ENCODE data around the gene STAG3. TPM values are rescaled to one million over a fixed set of nuclear protein-coding genes. Genes with fewer than 3 reads are reported as not detected.
A peak's percentile ranks its signal among the peaks of the same experiment; 100 is the strongest.
"Not testable (repeated sequence)": the region's sequence is repeated elsewhere in the genome, so short reads cannot be mapped to it uniquely, and the experiment has no call there.

The STAG3 gene
- polyA plus RNA-seq, 1 donor from 2014 or later: 0.64 TPM

DNA sequence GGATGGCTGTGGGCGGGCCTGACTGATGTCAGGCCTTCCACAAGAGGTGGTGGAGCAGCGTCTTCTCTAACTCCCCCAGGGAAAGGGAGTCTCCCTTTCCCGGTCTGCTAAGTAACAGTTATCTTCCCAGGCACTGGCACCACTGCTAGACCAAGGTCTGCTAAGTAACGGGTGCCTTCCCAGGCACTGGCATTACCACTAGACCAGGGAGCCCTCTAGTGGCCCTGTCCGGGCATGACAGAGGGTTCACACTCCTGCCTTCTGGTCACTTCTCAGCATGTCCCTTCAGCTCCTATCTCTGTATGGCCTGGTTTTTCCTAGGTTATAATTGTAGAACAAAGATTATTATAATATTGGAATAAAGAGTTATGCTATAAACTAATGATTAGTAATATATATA is 40.2 kb downstream of the STAG3 start:
- not testable (repeated sequence) for H3F3A ChIP-seq (ENCODE audit: insufficient read depth, low read length, poor library complexity, severe bottlenecking); H3K9me2 ChIP-seq (ENCODE audit: insufficient read depth, low read length); H3K27me3 ChIP-seq (ENCODE audit: insufficient read depth, low read depth, low read length); H3K4me2 ChIP-seq (ENCODE audit: low read length); H3K27ac ChIP-seq (ENCODE audit: low read length); H3K79me2 ChIP-seq (replicated peaks; ENCODE audit: insufficient read depth, low read length); H3K4me3 ChIP-seq (ENCODE audit: low read length); H3K36me3 ChIP-seq (ENCODE audit: insufficient read depth, low read length); H4K20me1 ChIP-seq (ENCODE audit: insufficient read depth); H3K9me3 ChIP-seq (ENCODE audit: low read length); H3K9ac ChIP-seq (ENCODE audit: low read length); H2AFZ ChIP-seq (ENCODE audit: low read depth, low read length)
- TF ChIP-seq, protein P1, sequence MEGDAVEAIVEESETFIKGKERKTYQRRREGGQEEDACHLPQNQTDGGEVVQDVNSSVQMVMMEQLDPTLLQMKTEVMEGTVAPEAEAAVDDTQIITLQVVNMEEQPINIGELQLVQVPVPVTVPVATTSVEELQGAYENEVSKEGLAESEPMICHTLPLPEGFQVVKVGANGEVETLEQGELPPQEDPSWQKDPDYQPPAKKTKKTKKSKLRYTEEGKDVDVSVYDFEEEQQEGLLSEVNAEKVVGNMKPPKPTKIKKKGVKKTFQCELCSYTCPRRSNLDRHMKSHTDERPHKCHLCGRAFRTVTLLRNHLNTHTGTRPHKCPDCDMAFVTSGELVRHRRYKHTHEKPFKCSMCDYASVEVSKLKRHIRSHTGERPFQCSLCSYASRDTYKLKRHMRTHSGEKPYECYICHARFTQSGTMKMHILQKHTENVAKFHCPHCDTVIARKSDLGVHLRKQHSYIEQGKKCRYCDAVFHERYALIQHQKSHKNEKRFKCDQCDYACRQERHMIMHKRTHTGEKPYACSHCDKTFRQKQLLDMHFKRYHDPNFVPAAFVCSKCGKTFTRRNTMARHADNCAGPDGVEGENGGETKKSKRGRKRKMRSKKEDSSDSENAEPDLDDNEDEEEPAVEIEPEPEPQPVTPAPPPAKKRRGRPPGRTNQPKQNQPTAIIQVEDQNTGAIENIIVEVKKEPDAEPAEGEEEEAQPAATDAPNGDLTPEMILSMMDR (IDR thresholded peaks at IDR 0.05; ENCODE audit: poor library complexity, severe bottlenecking): peak; percentile 42

DNA sequence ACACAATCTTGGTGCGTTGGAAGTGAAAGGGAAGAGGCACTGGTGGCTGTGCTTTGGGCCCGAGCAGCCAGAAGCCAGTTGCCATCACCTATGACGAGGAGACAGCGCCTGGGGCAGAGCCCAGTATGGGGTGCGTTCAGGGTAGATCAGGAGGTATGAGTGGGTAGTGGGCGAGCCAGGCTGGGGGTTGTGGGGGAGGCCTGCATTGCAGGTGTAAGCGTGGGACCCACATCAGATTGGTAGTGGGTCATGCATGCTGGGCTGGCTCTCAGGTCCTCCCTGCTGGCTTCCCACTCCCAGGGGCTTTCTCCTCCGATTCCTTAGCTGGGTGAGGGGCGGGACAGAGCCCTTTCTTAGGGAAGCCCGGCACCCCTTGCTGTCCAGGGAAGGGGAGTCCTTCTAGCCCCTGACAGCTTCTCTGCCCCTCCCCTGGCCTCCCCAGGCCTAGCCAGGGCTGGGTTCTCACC is 41.6 kb downstream of the STAG3 start:
- Histone ChIP-seq H3K4me3 (ENCODE audit: low read length) (no peak overlapping the region), H4K20me1 (ENCODE audit: insufficient read depth) (no peaks in the 10 kb centered on the region), H3K9ac (ENCODE audit: low read length) (no peak overlapping the region), H2AFZ (ENCODE audit: low read depth, low read length) (no peak overlapping the region), H3K4me2 (ENCODE audit: low read length) (no peak overlapping the region), H3K9me3 (ENCODE audit: low read length) (no peaks in the 10 kb centered on the region), H3K36me3 (ENCODE audit: insufficient read depth, low read length) (no peaks in the 10 kb centered on the region), H3K27ac (ENCODE audit: low read length) (no peak overlapping the region), H3F3A (ENCODE audit: insufficient read depth, low read length, poor library complexity, severe bottlenecking) (no peaks in the 10 kb centered on the region), H3K9me2 (ENCODE audit: insufficient read depth, low read length) (no peaks in the 10 kb centered on the region), H3K79me2 (replicated peaks; ENCODE audit: insufficient read depth, low read length) (no peaks in the 10 kb centered on the region), H3K27me3 (ENCODE audit: insufficient read depth, low read depth, low read length) (no peaks in the 10 kb centered on the region)
- TF ChIP-seq, protein P2, sequence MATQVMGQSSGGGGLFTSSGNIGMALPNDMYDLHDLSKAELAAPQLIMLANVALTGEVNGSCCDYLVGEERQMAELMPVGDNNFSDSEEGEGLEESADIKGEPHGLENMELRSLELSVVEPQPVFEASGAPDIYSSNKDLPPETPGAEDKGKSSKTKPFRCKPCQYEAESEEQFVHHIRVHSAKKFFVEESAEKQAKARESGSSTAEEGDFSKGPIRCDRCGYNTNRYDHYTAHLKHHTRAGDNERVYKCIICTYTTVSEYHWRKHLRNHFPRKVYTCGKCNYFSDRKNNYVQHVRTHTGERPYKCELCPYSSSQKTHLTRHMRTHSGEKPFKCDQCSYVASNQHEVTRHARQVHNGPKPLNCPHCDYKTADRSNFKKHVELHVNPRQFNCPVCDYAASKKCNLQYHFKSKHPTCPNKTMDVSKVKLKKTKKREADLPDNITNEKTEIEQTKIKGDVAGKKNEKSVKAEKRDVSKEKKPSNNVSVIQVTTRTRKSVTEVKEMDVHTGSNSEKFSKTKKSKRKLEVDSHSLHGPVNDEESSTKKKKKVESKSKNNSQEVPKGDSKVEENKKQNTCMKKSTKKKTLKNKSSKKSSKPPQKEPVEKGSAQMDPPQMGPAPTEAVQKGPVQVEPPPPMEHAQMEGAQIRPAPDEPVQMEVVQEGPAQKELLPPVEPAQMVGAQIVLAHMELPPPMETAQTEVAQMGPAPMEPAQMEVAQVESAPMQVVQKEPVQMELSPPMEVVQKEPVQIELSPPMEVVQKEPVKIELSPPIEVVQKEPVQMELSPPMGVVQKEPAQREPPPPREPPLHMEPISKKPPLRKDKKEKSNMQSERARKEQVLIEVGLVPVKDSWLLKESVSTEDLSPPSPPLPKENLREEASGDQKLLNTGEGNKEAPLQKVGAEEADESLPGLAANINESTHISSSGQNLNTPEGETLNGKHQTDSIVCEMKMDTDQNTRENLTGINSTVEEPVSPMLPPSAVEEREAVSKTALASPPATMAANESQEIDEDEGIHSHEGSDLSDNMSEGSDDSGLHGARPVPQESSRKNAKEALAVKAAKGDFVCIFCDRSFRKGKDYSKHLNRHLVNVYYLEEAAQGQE (IDR thresholded peaks at IDR 0.05; ENCODE audit: borderline replicate concordance): no peak
- no peak for TF ChIP-seq RAD21 (conservative IDR thresholded peaks at IDR 0.05)
- TF ChIP-seq, protein P1 (IDR thresholded peaks at IDR 0.05; ENCODE audit: poor library complexity, severe bottlenecking): no peak
- TF ChIP-seq EZH2 (IDR thresholded peaks at IDR 0.05; ENCODE audit: borderline replicate concordance, insufficient read depth, low read length, poor library complexity, severe bottlenecking): no peak
- TF ChIP-seq MXI1 (conservative IDR thresholded peaks at IDR 0.05; ENCODE audit: poor library complexity, severe bottlenecking): no peak
- no peak for TF ChIP-seq TAF1 (IDR thresholded peaks at IDR 0.05; ENCODE audit: low read depth)
- no peak for TF ChIP-seq SMC3 (conservative IDR thresholded peaks at IDR 0.05; ENCODE audit: poor library complexity)
- no peak for TF ChIP-seq EP300 (conservative IDR thresholded peaks at IDR 0.05; ENCODE audit: poor library complexity, severe bottlenecking)
- TF ChIP-seq POLR2AphosphoS5 (IDR thresholded peaks at IDR 0.05): no peak

DNA sequence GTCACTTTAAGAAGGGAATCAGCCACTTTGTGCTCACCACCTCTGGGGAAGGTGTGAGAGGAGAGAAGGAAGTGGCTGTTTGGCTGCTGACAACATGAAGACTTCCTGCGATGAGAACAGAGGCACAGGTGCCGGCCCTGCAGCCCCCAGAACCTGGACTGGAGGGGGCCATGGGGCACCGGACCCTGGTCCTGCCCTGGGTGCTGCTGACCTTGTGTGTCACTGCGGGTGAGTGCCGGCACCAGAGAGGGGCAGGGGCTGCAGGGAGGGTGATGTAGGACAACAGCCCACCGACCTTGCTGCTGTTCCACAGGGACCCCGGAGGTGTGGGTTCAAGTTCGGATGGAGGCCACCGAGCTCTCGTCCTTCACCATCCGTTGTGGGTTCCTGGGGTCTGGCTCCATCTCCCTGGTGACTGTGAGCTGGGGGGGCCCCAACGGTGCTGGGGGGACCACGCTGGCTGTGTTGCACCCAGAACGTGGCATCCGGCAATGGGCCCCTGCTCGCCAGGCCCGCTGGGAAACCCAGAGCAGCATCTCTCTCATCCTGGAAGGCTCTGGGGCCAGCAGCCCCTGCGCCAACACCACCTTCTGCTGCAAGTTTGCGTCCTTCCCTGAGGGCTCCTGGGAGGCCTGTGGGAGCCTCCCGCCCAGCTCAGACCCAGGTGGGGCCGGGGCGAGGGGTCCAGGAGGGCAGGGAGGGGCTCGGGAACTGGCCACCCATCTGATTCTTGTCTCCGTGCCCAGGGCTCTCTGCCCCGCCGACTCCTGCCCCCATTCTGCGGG is 42.3 kb downstream of the STAG3 start, which contains the start of gene PVRIG:
TSS of gene PVRIG (plus strand) at position 149 of the 785 bp plus-strand sequence. CDS start at position 171, 22 bp downstream.
- H3K36me3 ChIP-seq (ENCODE audit: insufficient read depth, low read length); H3K79me2 ChIP-seq (replicated peaks; ENCODE audit: insufficient read depth, low read length): not testable (repeated sequence)

More for the DNA sequence above, 42.3 kb downstream of the STAG3 start, which contains the start of gene PVRIG:
- not testable (repeated sequence) for H3K9me2 ChIP-seq (ENCODE audit: insufficient read depth, low read length); H3K4me3 ChIP-seq (ENCODE audit: low read length); H3K27ac ChIP-seq (ENCODE audit: low read length); H3K4me2 ChIP-seq (ENCODE audit: low read length); H3K9me3 ChIP-seq (ENCODE audit: low read length); H3K27me3 ChIP-seq (ENCODE audit: insufficient read depth, low read depth, low read length); H3K9ac ChIP-seq (ENCODE audit: low read length); H4K20me1 ChIP-seq (ENCODE audit: insufficient read depth); H2AFZ ChIP-seq (ENCODE audit: low read depth, low read length); H3F3A ChIP-seq (ENCODE audit: insufficient read depth, low read length, poor library complexity, severe bottlenecking)
